GM18508 (cell line): ENCODE data around the gene RPS6KL1.
"Not testable (repeated sequence)": the region's sequence is repeated elsewhere in the genome, so short reads cannot be mapped to it uniquely, and the experiment has no call there.

Experiments used
- ATAC-seq: cut with Tn5 transposase; IDR thresholded peaks from one replicate; pipeline ENCODE4 v1.9.1; 2021; ENCODE audit warnings: moderate number of reproducible peaks; ENCODE audit not compliant: insufficient read depth, unreplicated experiment

The RPS6KL1 gene

GRCh38 chr14:74938531-74939495, 15.8 kb upstream of the RPS6KL1 start:
- no peak for ATAC-seq

- no peak for ATAC-seq
Observed at GRCh38 chr14:74937171-74937570, 14.1 kb upstream of the RPS6KL1 start.

DNA sequence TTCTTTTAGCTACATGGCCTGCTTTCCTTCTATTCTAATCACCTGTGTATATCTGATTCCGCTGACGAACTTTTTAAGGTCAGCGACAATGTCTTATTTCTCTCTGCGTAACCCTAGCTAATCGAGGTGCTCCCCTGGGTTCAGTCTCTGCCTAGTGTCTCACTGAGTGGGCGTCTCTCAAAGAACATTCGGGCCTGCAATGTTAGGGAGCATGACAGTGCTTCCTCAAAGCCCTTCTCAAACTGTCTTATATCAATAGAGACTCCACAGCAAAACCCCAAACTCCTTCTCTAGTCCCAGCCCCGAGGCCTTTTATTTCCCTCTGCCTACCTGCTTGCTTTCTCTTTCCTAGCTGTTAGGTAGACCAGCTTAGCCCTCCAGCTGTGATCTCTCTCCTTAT, 13.7 kb upstream of the RPS6KL1 start:
- no peak for ATAC-seq

DNA sequence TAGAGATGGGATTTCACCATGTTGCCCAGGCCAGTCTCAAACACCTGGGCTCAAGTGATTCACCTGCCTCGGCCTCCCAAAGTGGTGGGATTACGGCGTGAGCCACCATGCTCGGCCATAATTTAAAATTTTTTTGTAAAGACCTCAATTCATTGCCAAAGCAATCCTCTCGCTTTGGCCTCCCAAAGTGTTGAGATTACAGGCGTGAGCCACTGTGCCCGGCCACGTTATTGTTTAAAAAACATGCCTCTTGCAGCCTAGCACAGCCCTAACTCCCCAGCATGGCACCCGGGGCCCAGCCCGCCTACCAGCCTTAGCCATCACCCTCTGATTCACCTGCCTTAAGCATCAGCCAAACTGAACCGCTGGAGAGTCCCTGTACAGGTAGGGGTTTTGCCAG, 13.1 kb upstream of the RPS6KL1 start:
- ATAC-seq: no peak

DNA sequence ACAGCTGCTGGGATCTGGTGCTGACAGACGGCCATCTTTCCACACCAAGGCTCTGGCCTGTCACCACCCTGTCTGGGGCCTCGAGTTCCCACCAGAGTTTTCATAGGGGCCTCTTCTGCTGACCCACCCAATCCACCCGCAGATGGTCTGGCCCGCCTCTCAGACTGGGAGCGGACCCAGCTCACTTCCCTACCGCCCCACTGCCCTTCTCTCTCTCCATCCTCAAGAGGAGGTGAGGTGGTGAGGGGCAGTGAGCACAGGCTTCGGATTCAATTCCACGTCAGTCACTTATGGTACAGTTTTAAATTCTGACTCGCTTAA, 12.3 kb upstream of the RPS6KL1 start:
- ATAC-seq: no peak

GRCh38 chr14:74934476-74935359, 11.7 kb upstream of the RPS6KL1 start:
- ATAC-seq: no peak

GRCh38 chr14:74934041-74934440, 11.0 kb upstream of the RPS6KL1 start:
- no peak for ATAC-seq

DNA sequence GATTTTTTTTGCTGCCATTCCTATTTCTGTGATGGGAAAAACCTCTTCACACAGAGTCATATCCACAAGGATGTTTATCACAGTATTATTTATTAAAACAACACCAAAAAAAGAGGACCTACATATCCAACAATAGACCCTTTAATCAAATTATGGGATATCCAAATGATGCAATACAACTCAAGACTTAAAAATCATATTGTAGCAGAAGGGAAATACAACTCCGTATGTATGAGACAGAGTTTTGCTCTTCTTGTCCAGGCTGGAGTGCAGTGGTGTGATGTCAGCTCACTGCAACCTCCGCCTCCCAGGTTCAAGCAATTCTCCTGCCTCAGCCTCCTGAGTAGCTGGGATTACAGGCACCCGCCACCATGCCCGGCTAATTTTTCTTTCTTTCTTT, 9.9 kb upstream of the RPS6KL1 start:
- ATAC-seq: not testable (repeated sequence)

- no peak for ATAC-seq
Observed at GRCh38 chr14:74932401-74932901, 9.4 kb upstream of the RPS6KL1 start.

- ATAC-seq: not testable (repeated sequence)
Observed at GRCh38 chr14:74931744-74932143, 8.7 kb upstream of the RPS6KL1 start.

GRCh38 chr14:74929242-74929641, 6.2 kb upstream of the RPS6KL1 start:
- no peak for ATAC-seq

DNA sequence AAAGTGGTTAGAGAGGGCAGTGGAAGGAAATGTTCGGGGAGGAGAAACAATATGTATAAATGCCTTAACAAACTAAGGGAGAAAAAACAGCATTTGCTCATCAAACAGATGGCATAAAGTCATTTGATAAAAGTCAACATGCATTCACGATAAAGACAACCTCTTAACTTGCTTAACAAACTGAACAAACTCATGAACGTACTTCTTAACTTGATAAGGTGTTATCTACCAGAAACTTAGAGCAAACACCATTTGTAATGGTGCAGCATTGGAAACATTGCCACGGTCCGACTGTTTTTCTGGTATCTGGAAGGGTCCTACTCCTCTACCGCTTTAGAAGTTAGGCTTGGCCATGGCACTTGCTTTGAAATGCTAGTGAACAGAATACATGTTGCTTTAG, 4.2 kb upstream of the RPS6KL1 start:
- ATAC-seq: no peak

DNA sequence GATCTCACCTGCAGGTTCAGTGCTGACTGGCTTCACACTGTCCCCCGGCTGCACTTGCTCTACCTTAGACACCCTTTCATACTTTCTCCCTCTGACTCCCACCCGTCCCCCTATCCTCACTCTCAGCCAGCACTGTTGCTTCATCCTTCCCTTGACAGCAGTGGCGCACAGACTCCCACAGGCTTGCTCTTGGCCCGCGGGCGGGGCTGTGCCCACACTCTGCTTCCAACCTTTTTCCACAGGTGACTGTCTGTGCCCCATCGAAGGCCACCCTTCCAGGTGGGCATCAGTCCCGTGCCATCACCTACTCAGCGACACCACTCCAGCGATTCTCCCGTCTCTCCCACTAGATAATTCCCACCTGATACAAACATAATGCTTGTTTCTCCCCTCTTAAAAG, 1.0 kb upstream of the RPS6KL1 start:
- no peak for ATAC-seq

DNA sequence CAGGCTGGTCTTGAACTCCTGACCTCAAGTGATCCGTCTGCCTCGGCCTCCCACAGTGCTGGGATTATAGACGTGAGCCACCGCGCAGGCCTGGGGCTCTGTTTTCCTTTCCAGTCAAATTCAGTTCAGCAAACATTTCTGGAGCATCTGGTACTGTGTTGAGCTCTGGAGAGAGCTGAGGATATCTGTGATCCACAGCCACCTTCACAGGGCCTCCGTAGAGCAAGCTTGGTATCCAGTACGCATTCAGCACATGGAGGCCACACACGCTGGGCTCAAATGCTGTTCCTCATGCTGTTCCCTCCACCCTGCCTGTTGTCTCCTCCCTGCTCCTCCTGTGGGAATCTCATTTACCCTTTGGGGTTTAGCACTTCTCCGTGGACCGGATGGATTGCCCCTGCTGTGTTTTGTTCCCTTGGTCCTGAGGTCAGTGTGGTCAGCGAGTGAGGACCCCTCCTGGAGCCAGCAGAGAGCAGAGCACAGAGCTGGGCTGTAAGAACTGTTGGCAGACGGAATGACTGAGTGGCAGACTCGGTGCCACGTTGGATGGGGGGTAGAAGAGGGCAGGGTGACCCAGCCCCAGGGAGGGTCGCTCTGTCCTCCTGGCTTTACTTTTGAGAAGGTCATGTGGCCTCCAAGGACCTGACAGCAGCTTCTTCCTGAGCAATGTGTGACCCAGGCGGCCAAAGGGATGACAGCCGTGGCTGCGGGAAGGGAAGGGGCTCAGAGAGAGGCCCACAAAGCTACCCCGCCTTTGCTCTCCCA, 891 bp downstream of the RPS6KL1 start:
- ATAC-seq: no peak

- ATAC-seq: no peak
Observed at GRCh38 chr14:74921053-74921620, 1.9 kb downstream of the RPS6KL1 start.

DNA sequence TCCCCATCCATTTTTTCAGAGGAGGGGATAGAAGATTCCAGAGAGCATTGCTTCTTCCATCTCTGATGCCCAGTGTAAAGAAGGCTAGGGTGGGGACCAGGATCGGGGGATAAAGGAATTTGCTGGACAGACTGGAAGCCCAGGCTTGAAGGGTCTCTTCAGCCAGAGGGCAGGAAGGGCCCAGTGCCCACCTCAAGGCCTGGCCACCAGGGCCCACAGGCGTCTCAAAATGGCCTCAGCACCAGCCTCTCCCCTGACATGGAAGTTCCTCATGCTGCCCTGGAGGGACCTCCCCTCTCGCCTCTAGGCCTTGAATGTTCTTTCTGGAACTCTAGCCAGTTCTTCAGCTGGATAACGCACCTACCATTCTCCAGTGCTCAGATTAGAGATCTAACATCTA, 2.8 kb downstream of the RPS6KL1 start:
- no peak for ATAC-seq

- ATAC-seq: no peak
Observed at GRCh38 chr14:74919421-74920165, 3.5 kb downstream of the RPS6KL1 start.

- no peak for ATAC-seq
Observed at GRCh38 chr14:74918380-74918779, 4.7 kb downstream of the RPS6KL1 start.

DNA sequence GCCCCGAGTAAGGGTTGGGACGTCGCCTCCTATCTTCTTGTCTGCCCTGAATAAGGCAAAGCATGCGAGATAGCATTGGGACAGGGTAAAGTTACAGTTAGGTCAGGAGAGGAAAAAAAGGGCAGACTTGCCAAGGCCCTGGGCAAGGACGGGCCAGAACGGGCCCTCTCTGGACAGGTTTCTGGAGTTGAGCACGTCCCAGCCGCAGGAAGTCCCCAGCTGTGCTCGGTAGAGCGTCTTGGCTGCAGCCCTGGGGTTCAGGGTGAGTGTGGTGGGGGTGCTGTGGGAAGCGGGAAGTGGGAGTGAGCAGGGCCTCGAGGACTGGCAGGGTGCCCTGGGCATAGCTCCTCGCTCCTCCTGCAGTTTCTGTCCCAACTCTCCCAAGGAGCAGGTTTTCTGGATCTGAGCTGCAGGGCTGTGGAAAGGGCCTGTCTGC, 5.4 kb downstream of the RPS6KL1 start:
- ATAC-seq: no peak
